ENCODE data around the gene LYPD1. TPM values are rescaled to one million over a fixed set of nuclear protein-coding genes. Genes with fewer than 3 reads are reported as not detected.

The LYPD1 gene
- polyA plus RNA-seq (2011; rRNA removed) = 3.6 TPM in 2 replicates
- polyA plus RNA-seq (2012; cell fraction: cytosol; rRNA removed) = 6.6 and 8.2 TPM in 2 replicates
- 5.6 and 5.8 TPM in 2 replicates for polyA plus RNA-seq (2012; cell fraction: nucleus; rRNA removed)
- 12.0 to 13.7 TPM (median 13.7 TPM) in 3 replicates for polyA plus RNA-seq (2017; fragmentation: RNase III; extraction: RNeasy Plus Mini Kit Qiagen cat#74134 plus additional on column Dnase treatment)
- 3.5 and 5.6 TPM in 2 replicates for polyA minus RNA-seq (2011; rRNA and poly(A)+ RNA removed)

- POLR2A ChIA-PET = interaction anchor here (0.7 to 1.0 kb wide), 2 partner anchors 439 to 1174 kb away, joined by 3 to 4 read pairs; no protein-coding TSS in a partner anchor
- peak; percentile 58 to 73 for ATAC-seq
- H3K4me2 ChIP-seq = peak within 1 kb of the TSS; percentile 99
- DNase-seq (ENCODE audit: low read depth in 1 of 2, low spot score in 1 of 2) = peak; percentile 9 to 23
- CTCF ChIA-PET = interaction anchor here (0.6 to 2.4 kb wide), 7 partner anchors 10 to 1174 kb away, joined by 3 to 8 read pairs (median 3); no protein-coding TSS in a partner anchor
- H3K27ac ChIP-seq = peak within 1 kb of the TSS; percentile 63 to 86
- H3K9me3 ChIP-seq = no peaks in the 10 kb centered on the region
- FAIRE-seq = no peak
- TF ChIP-seq, protein P1, sequence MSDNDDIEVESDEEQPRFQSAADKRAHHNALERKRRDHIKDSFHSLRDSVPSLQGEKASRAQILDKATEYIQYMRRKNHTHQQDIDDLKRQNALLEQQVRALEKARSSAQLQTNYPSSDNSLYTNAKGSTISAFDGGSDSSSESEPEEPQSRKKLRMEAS (IDR thresholded peaks at IDR 0.05) = peak; percentile 25; the same call in 1 of the 2 replicates
- TF ChIP-seq RCOR1 (IDR thresholded peaks at IDR 0.05; ENCODE audit: low read depth, low read length) (no peak), BHLHE40 (IDR thresholded peaks at IDR 0.05; ENCODE audit: low read depth, low read length) (no peak), MAZ (IDR thresholded peaks at IDR 0.05; ENCODE audit: borderline replicate concordance, low read depth, low read length) (no peak), KDM5A (IDR thresholded peaks at IDR 0.05) (no peak), HDAC2 (IDR thresholded peaks at IDR 0.05) (0 out of 2 replicates have a peak, but pooled peaks have one; percentile 8)
- TF ChIP-seq, protein P2, sequence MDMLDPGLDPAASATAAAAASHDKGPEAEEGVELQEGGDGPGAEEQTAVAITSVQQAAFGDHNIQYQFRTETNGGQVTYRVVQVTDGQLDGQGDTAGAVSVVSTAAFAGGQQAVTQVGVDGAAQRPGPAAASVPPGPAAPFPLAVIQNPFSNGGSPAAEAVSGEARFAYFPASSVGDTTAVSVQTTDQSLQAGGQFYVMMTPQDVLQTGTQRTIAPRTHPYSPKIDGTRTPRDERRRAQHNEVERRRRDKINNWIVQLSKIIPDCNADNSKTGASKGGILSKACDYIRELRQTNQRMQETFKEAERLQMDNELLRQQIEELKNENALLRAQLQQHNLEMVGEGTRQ (IDR thresholded peaks at IDR 0.05) = peak; percentile 78
- peak within 1 kb of the TSS; percentile 60 for H3K4me3 ChIP-seq
- H3K4me1 ChIP-seq = peaks cover 13% of the 10 kb centered on the region
- 1% methylated on average over 14 of the region's 59 CpGs for WGBS (ENCODE audit: missing lambda C conversion rate)
Measured at GRCh38 chr2:132669908-132670495, at the start of gene LYPD1. LYPD1 (minus strand) TSS chr2:132670205; CDS start chr2:132669932, 273 bp downstream.

DNA sequence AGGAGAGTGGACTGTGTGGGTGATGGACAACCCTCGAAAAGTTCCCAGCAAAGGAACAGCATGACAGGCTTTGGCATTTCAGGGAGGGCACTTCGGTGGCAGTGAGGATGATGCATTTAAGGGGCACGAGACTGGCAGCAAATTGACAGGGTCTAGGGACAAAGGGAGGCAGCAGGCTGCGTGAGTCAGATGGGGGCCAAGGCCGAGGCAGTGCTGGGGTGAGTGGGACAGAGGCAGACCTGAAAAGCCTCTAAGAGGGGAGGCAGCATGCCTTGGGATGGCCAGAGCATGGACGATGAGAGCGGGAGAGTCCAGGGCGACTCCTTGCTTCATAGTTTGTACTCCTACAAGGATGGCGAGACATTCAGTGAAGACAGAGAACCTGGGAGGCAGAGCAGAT lies 49.5 kb upstream of the LYPD1 start:
- 0 out of 3 replicates have a peak, but pooled peaks cover 4% of the 10 kb centered on the region for H3K4me1 ChIP-seq
- FAIRE-seq = no peak
- POLR2A ChIA-PET = no interaction called here
- DNase-seq (ENCODE audit: low read depth in 1 of 2, low spot score in 1 of 2) = no peak
- 59% methylated on average over 9 of the region's 9 CpGs for WGBS (ENCODE audit: missing lambda C conversion rate)
- CTCF ChIA-PET = no interaction called here
- no peak for ATAC-seq
- H3K9me3 ChIP-seq = no peaks in the 10 kb centered on the region
- no peak overlapping the region for H3K27ac ChIP-seq
- no peak overlapping the region for H3K4me3 ChIP-seq
- no peak for TF ChIP-seq CBX2 (IDR thresholded peaks at IDR 0.05; ENCODE audit: borderline replicate concordance, low read depth)
- TF ChIP-seq, protein P3, sequence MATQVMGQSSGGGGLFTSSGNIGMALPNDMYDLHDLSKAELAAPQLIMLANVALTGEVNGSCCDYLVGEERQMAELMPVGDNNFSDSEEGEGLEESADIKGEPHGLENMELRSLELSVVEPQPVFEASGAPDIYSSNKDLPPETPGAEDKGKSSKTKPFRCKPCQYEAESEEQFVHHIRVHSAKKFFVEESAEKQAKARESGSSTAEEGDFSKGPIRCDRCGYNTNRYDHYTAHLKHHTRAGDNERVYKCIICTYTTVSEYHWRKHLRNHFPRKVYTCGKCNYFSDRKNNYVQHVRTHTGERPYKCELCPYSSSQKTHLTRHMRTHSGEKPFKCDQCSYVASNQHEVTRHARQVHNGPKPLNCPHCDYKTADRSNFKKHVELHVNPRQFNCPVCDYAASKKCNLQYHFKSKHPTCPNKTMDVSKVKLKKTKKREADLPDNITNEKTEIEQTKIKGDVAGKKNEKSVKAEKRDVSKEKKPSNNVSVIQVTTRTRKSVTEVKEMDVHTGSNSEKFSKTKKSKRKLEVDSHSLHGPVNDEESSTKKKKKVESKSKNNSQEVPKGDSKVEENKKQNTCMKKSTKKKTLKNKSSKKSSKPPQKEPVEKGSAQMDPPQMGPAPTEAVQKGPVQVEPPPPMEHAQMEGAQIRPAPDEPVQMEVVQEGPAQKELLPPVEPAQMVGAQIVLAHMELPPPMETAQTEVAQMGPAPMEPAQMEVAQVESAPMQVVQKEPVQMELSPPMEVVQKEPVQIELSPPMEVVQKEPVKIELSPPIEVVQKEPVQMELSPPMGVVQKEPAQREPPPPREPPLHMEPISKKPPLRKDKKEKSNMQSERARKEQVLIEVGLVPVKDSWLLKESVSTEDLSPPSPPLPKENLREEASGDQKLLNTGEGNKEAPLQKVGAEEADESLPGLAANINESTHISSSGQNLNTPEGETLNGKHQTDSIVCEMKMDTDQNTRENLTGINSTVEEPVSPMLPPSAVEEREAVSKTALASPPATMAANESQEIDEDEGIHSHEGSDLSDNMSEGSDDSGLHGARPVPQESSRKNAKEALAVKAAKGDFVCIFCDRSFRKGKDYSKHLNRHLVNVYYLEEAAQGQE (IDR thresholded peaks at IDR 0.05) = no peak
- no peak for TF ChIP-seq EHMT2 (IDR thresholded peaks at IDR 0.05; ENCODE audit: low read depth)
- TF ChIP-seq, protein P4, sequence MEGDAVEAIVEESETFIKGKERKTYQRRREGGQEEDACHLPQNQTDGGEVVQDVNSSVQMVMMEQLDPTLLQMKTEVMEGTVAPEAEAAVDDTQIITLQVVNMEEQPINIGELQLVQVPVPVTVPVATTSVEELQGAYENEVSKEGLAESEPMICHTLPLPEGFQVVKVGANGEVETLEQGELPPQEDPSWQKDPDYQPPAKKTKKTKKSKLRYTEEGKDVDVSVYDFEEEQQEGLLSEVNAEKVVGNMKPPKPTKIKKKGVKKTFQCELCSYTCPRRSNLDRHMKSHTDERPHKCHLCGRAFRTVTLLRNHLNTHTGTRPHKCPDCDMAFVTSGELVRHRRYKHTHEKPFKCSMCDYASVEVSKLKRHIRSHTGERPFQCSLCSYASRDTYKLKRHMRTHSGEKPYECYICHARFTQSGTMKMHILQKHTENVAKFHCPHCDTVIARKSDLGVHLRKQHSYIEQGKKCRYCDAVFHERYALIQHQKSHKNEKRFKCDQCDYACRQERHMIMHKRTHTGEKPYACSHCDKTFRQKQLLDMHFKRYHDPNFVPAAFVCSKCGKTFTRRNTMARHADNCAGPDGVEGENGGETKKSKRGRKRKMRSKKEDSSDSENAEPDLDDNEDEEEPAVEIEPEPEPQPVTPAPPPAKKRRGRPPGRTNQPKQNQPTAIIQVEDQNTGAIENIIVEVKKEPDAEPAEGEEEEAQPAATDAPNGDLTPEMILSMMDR (IDR thresholded peaks at IDR 0.05) = no peak
- no peak for TF ChIP-seq ZFP36 (IDR thresholded peaks at IDR 0.05; ENCODE audit: borderline replicate concordance, partially characterized antibody)
- TF ChIP-seq BHLHE40 (IDR thresholded peaks at IDR 0.05; ENCODE audit: low read depth, low read length) = no peak
- TF ChIP-seq RFX5 (IDR thresholded peaks at IDR 0.05) = no peak
- TF ChIP-seq FOSL2 (IDR thresholded peaks at IDR 0.05) = no peak
- TF ChIP-seq FOSL2 (CRISPR knock-in tag; IDR thresholded peaks at IDR 0.05) = no peak
- TF ChIP-seq TFCP2L1 (CRISPR knock-in tag; IDR thresholded peaks at IDR 0.05) = no peak
- TF ChIP-seq ELK1 (IDR thresholded peaks at IDR 0.05; ENCODE audit: low read depth, low read length) = no peak
- no peak for TF ChIP-seq CEBPB (IDR thresholded peaks at IDR 0.05)
- TF ChIP-seq MAZ (IDR thresholded peaks at IDR 0.05; ENCODE audit: borderline replicate concordance, low read depth, low read length) = no peak
- H3K4me2 ChIP-seq = no peak overlapping the region

All from A549 (cell line).